AG04449 (cell line): ENCODE results near the gene TREX2.

Source experiments
- CTCF ChIA-PET: fragments of 350-600 bp; formaldehyde crosslinking; extraction: SDS; loops from one replicate; lab custom pipeline; 2021; ENCODE audit warnings: antibody characterized with exemption; lab: Yijun Ruan, JAX
- POLR2A ChIA-PET: fragments of 400-600, 350-600 bp; formaldehyde crosslinking; extraction: SDS; loops from one replicate; lab custom pipeline; 2020; ENCODE audit warnings: antibody characterized with exemption, inconsistent platforms; lab: Yijun Ruan, JAX
- DNase-seq: peaks from one replicate; pipeline ENCODE4 v3.0.0-alpha.2; 2010; ENCODE audit warnings: low read depth, low spot score
- H3K4me3 ChIP-seq: 2 replicates; pipeline ENCODE4 v1.5.1; 2011; ENCODE audit warnings: low read depth, mild to moderate bottlenecking, control low read depth, low read length
- CTCF ChIP-seq: IDR thresholded peaks from one replicate; pipeline ENCODE4 v1.5.1; 2011; ENCODE audit warnings: mild to moderate bottlenecking, moderate library complexity, low read length, control low read depth, inconsistent platforms; ENCODE audit not compliant: insufficient read depth; ENCODE audit errors: missing control alignments

Gene TREX2

GRCh38 chrX:153420851-153421599 is 24.8 kb downstream of the TREX2 start:
- no peak for DNase-seq
- no peak for TF ChIP-seq CTCF
- no peak overlapping the region for H3K4me3 ChIP-seq
- ChIA-PET POLR2A (no interaction called here), CTCF (no interaction called here)

GRCh38 chrX:153417637-153418036 is 28.2 kb downstream of the TREX2 start:
- POLR2A ChIA-PET, result no interaction called here
- TF ChIP-seq CTCF, result no peak
- DNase-seq, result no peak
- CTCF ChIA-PET, result no interaction called here
- no peak overlapping the region for H3K4me3 ChIP-seq

GRCh38 chrX:153416781-153417450 is 28.9 kb downstream of the TREX2 start:
- ChIA-PET CTCF (interaction anchor here (0.6 kb wide), 1 partner anchor 21 kb away, joined by 3 read pairs; no protein-coding TSS in a partner anchor), POLR2A (no interaction called here)
- DNase-seq, result no peak
- no peak overlapping the region for H3K4me3 ChIP-seq
- no peak for TF ChIP-seq CTCF

- H3K4me3 ChIP-seq, result no peak overlapping the region
- TF ChIP-seq CTCF, result no peak
- POLR2A ChIA-PET, result no interaction called here
- no peak for DNase-seq
- CTCF ChIA-PET, result no interaction called here
Measured at GRCh38 chrX:153414856-153415510, 30.9 kb downstream of the TREX2 start.

- POLR2A ChIA-PET, result no interaction called here
Measured at GRCh38 chrX:153413731-153414130, 32.1 kb downstream of the TREX2 start.

More at GRCh38 chrX:153413731-153414130, 32.1 kb downstream of the TREX2 start:
- no peak for DNase-seq
- H3K4me3 ChIP-seq, result no peak overlapping the region
- CTCF ChIA-PET, result no interaction called here
- no peak for TF ChIP-seq CTCF
